Stimulated activated CD4-positive, alpha-beta T cell treated with anti-CD3 and anti-CD28 coated beads, Interleukin-12 subunit alpha, Interleukin-12 subunit beta, amount 100 ng/mL, for 48 hours (primary cell): ENCODE measurements around the gene COL19A1.
"Not testable (repeated sequence)": the region's sequence is repeated elsewhere in the genome, so short reads cannot be mapped to it uniquely, and the experiment has no call there.

Experiments
- DNase-seq, 3 donors: peaks; one replicate each; pipeline ENCODE4 v3.0.0-alpha.2; 2020; ENCODE audit warnings: low read depth in 2 of 3, low spot score in 1 of 3

COL19A1 gene

GRCh38 chr6:69866351-69866769 is at the start of gene COL19A1:
TSS of gene COL19A1 (plus strand) at chr6:69866556. CDS start at chr6:69879568, 13,012 bp downstream.
- peak in 1 of 3 donors; percentile 8 for DNase-seq

- DNase-seq, result no peak
These were observed 49.8 kb upstream of the COL19A1 start for GRCh38 chr6:69816569-69816968.

GRCh38 chr6:69817358-69817757 is 49.0 kb upstream of the COL19A1 start:
- no peak for DNase-seq

GRCh38 chr6:69818223-69818930 is 48.0 kb upstream of the COL19A1 start:
- DNase-seq, result no peak

- no peak for DNase-seq
These were observed 47.2 kb upstream of the COL19A1 start for GRCh38 chr6:69819138-69819537.

GRCh38 chr6:69820018-69820417 is 46.3 kb upstream of the COL19A1 start:
- DNase-seq, result no peak

- DNase-seq, result no peak
These were observed 45.9 kb upstream of the COL19A1 start for GRCh38 chr6:69820438-69820837.

GRCh38 chr6:69824355-69824754 is 42.0 kb upstream of the COL19A1 start:
- not testable (repeated sequence) for DNase-seq

- DNase-seq, result no peak
These were observed 40.5 kb upstream of the COL19A1 start for GRCh38 chr6:69825904-69826303.

- DNase-seq, result no peak
These were observed 39.0 kb upstream of the COL19A1 start for GRCh38 chr6:69827276-69827893.

GRCh38 chr6:69832558-69832957 is 33.8 kb upstream of the COL19A1 start:
- no peak for DNase-seq

- no peak for DNase-seq
These were observed 30.8 kb upstream of the COL19A1 start for GRCh38 chr6:69835414-69836179.

GRCh38 chr6:69841862-69842261 is 24.5 kb upstream of the COL19A1 start:
- DNase-seq, result no peak

- no peak for DNase-seq
These were observed 23.2 kb upstream of the COL19A1 start for GRCh38 chr6:69843189-69843588.

GRCh38 chr6:69846312-69846711 is 20.0 kb upstream of the COL19A1 start:
- DNase-seq, result no peak

- DNase-seq, result no peak
These were observed 19.4 kb upstream of the COL19A1 start for GRCh38 chr6:69846770-69847491.

GRCh38 chr6:69847492-69847788 is 18.9 kb upstream of the COL19A1 start:
- DNase-seq, result no peak

- DNase-seq, result no peak
These were observed 17.8 kb upstream of the COL19A1 start for GRCh38 chr6:69848552-69848951.

GRCh38 chr6:69852706-69853105 is 13.7 kb upstream of the COL19A1 start:
- no peak for DNase-seq

- no peak for DNase-seq
These were observed 4.4 kb upstream of the COL19A1 start for GRCh38 chr6:69861986-69862385.

GRCh38 chr6:69863766-69864165 is 2.6 kb upstream of the COL19A1 start:
- no peak for DNase-seq

- DNase-seq, result no peak
These were observed 1.2 kb upstream of the COL19A1 start for GRCh38 chr6:69865126-69865525.
